Adrenal gland (tissue), 5 donors: ENCODE results near the gene TFR2.

Experiments used
- CTCF ChIP-seq, 6 experiments: fragments of 450-650 bp in 4 of 6; fragments of 200-600 bp in 2 of 6; sonication (generic) in 1 of 6; IDR thresholded peaks; 1 replicate in 5 of 6; 2 replicates in 1 of 6; pipeline versions ENCODE4 v1.5.1 to v1.8.0; 2016 to 2021; ENCODE audit warnings: antibody characterized with exemption in 6 of 6, mild to moderate bottlenecking in 2 of 6, moderate library complexity in 1 of 6
- POLR2A ChIP-seq, 2 donors: fragments of 450-650 bp; IDR thresholded peaks; one replicate each; pipeline ENCODE4 v1.6.1; 2017; ENCODE audit warnings: antibody characterized with exemption in 2 of 2, mild to moderate bottlenecking in 2 of 2, moderate library complexity in 1 of 2
- donor health status: DM: no; HTN: no; CAD: no.

GRCh38 chr7:100665168-100665726 lies 23.9 kb upstream of the TFR2 start:
- no peak for TF ChIP-seq CTCF (IDR thresholded peaks at IDR 0.05)
- no peak for TF ChIP-seq POLR2A (IDR thresholded peaks at IDR 0.05)
